Measurements from ENCODE around the gene RNPC3. TPM values are rescaled to one million over a fixed set of nuclear protein-coding genes. Genes with fewer than 3 reads are reported as not detected.

The RNPC3 gene
- total RNA-seq, 1 experiment from 2014 or later: 18.7 TPM

GRCh38 chr1:103492003-103492625 is 33.4 kb upstream of the RNPC3 start:
- no TSS peak for BruUV-seq (replicated peaks)
- Mint-ChIP-seq H3K4me3 (ENCODE audit: unreplicated experiment) (no peak overlapping the region), H3K27ac (ENCODE audit: low read depth, unreplicated experiment) (no peak overlapping the region), H3K9me3 (ENCODE audit: unreplicated experiment) (peaks cover 8% of the 10 kb centered on the region), H3K27me3 (ENCODE audit: insufficient read depth, unreplicated experiment) (no peaks in the 10 kb centered on the region), H3K36me3 (ENCODE audit: insufficient read depth, unreplicated experiment) (no peaks in the 10 kb centered on the region), H3K4me1 (ENCODE audit: insufficient read depth, unreplicated experiment) (peaks cover 6% of the 10 kb centered on the region)
- ChIA-PET POLR2A (interaction anchor here (0.6 to 0.7 kb wide), 2 partner anchors 10 to 1353 kb away, joined by 3 read pairs; no protein-coding TSS in a partner anchor), CTCF (interaction anchor here (0.6 kb wide), 1 partner anchor 30 kb away, joined by 3 read pairs; no protein-coding TSS in a partner anchor)
- no peak for TF ChIP-seq CTCF (IDR thresholded peaks at IDR 0.05; ENCODE audit: unreplicated experiment)
- intact Hi-C loops (cut with micrococcal nuclease): no loop called here
- no peak for DNase-seq (ENCODE audit: unreplicated experiment)

- DNase-seq (ENCODE audit: unreplicated experiment): peak; percentile 16
- H3K27me3 Mint-ChIP-seq (ENCODE audit: insufficient read depth, unreplicated experiment): no peaks in the 10 kb centered on the region
- H3K9me3 Mint-ChIP-seq (ENCODE audit: unreplicated experiment): peaks cover 8% of the 10 kb centered on the region
- H3K27ac Mint-ChIP-seq (ENCODE audit: low read depth, unreplicated experiment): no peak overlapping the region
- BruUV-seq (replicated peaks): no TSS peak
- H3K36me3 Mint-ChIP-seq (ENCODE audit: insufficient read depth, unreplicated experiment): no peaks in the 10 kb centered on the region
- intact Hi-C loops (cut with micrococcal nuclease): no loop called here
- H3K4me3 Mint-ChIP-seq (ENCODE audit: unreplicated experiment): no peak overlapping the region
- peaks cover 18% of the 10 kb centered on the region for H3K4me1 Mint-ChIP-seq (ENCODE audit: insufficient read depth, unreplicated experiment)
- CTCF ChIA-PET: no interaction called here
- POLR2A ChIA-PET: interaction anchor here (0.6 kb wide), 1 partner anchor 1281 kb away, joined by 3 read pairs; no protein-coding TSS in a partner anchor
- no peak for TF ChIP-seq CTCF (IDR thresholded peaks at IDR 0.05; ENCODE audit: unreplicated experiment)
These were observed 29.4 kb upstream of the RNPC3 start for GRCh38 chr1:103496014-103496635.

GRCh38 chr1:103497404-103497803 is 28.1 kb upstream of the RNPC3 start:
- intact Hi-C loops (cut with micrococcal nuclease): no loop called here
- Mint-ChIP-seq H3K4me1 (ENCODE audit: insufficient read depth, unreplicated experiment) (peaks cover 24% of the 10 kb centered on the region), H3K4me3 (ENCODE audit: unreplicated experiment) (no peak overlapping the region), H3K27ac (ENCODE audit: low read depth, unreplicated experiment) (no peak overlapping the region), H3K27me3 (ENCODE audit: insufficient read depth, unreplicated experiment) (no peaks in the 10 kb centered on the region), H3K36me3 (ENCODE audit: insufficient read depth, unreplicated experiment) (no peaks in the 10 kb centered on the region), H3K9me3 (ENCODE audit: unreplicated experiment) (peaks cover 8% of the 10 kb centered on the region)
- TF ChIP-seq CTCF (IDR thresholded peaks at IDR 0.05; ENCODE audit: unreplicated experiment): no peak
- ChIA-PET POLR2A (no interaction called here), CTCF (no interaction called here)
- no peak for DNase-seq (ENCODE audit: unreplicated experiment)
- no TSS peak for BruUV-seq (replicated peaks)

- CTCF ChIA-PET: no interaction called here
- H3K36me3 Mint-ChIP-seq (ENCODE audit: insufficient read depth, unreplicated experiment): no peaks in the 10 kb centered on the region
These were observed 16.2 kb upstream of the RNPC3 start for GRCh38 chr1:103509250-103509649.

More at GRCh38 chr1:103509250-103509649, 16.2 kb upstream of the RNPC3 start:
- no TSS peak for BruUV-seq (replicated peaks)
- Mint-ChIP-seq H3K27me3 (ENCODE audit: insufficient read depth, unreplicated experiment) (no peaks in the 10 kb centered on the region), H3K9me3 (ENCODE audit: unreplicated experiment) (peaks cover 7% of the 10 kb centered on the region), H3K4me1 (ENCODE audit: insufficient read depth, unreplicated experiment) (no peaks in the 10 kb centered on the region), H3K4me3 (ENCODE audit: unreplicated experiment) (no peak overlapping the region), H3K27ac (ENCODE audit: low read depth, unreplicated experiment) (no peak overlapping the region)
- TF ChIP-seq CTCF (IDR thresholded peaks at IDR 0.05; ENCODE audit: unreplicated experiment): no peak
- POLR2A ChIA-PET: interaction anchor here (0.7 kb wide), 1 partner anchor 296 kb away, joined by 3 read pairs; no protein-coding TSS in a partner anchor
- no peak for DNase-seq (ENCODE audit: unreplicated experiment)
- intact Hi-C loops (cut with micrococcal nuclease): no loop called here
